Mesothelial cell of epicardium (in vitro differentiated cells): Measurements from ENCODE around the gene SLC22A23. TPM values are rescaled to one million over a fixed set of nuclear protein-coding genes. Genes with fewer than 3 reads are reported as not detected.

Source experiments
- DNase-seq, 2 experiments: peaks; one replicate each; pipeline ENCODE4 v3.0.0; 2021; ENCODE audit warnings: low spot score in 2 of 2; ENCODE audit not compliant: unreplicated experiment in 2 of 2
- H3K27ac Mint-ChIP-seq: 2 replicates; pipeline ENCODE4 v1.8.0; 2021; ENCODE audit warnings: mixed read lengths
- H3K27me3 Mint-ChIP-seq: 2 replicates; pipeline ENCODE4 v1.8.0; 2021; ENCODE audit warnings: low read depth, mixed read lengths
- H3K36me3 Mint-ChIP-seq: 2 replicates; pipeline ENCODE4 v1.8.0; 2021; ENCODE audit warnings: mixed read lengths
- H3K4me1 Mint-ChIP-seq: 2 replicates; pipeline ENCODE4 v1.8.0; 2021; ENCODE audit warnings: mixed read lengths
- H3K4me3 Mint-ChIP-seq: 2 replicates; pipeline ENCODE4 v1.8.0; 2021; ENCODE audit warnings: mild to moderate bottlenecking, moderate library complexity, mixed read lengths
- H3K9me3 Mint-ChIP-seq: 2 replicates; pipeline ENCODE4 v1.8.0; 2021; ENCODE audit warnings: mixed read lengths
- total RNA-seq: library from RNA; stranded (reverse); gene quantifications from 3 replicates; pipeline ENCODE4 v1.2.1, GENCODE V29; 2021
- TF ChIP-seq, protein P1 (sequence below): fragments of 200-600 bp; sonication (generic); IDR thresholded peaks from one replicate; pipeline ENCODE4 v1.5.0; 2021; ENCODE audit warnings: antibody characterized with exemption; ENCODE audit not compliant: unreplicated experiment

The SLC22A23 gene
- total RNA-seq, 1 donor from 2014 or later = 25.0 TPM

DNA sequence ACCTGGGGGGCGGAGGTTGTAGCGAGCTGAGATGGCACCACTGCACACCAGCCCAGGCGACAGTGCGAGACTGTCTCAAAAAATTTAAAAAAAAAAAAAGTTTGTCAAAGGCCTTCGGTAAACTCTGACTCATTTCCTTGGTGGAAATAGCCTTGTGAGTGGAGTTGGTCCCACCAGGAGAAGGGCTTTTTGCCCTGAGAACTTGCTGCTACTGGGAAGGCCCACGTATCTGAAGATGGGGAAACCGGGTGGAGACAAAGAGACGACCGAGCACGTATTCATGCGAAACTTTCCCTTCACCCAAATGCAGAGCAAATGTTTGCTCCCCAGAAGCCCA, 51.7 kb downstream of the SLC22A23 start:
- Mint-ChIP-seq H3K27ac (no peak overlapping the region), H3K4me3 (no peak overlapping the region), H3K36me3 (peaks cover 2% of the 10 kb centered on the region), H3K9me3 (no peaks in the 10 kb centered on the region), H3K4me1 (peaks cover 28% of the 10 kb centered on the region), H3K27me3 (no peaks in the 10 kb centered on the region)
- TF ChIP-seq, protein P1, sequence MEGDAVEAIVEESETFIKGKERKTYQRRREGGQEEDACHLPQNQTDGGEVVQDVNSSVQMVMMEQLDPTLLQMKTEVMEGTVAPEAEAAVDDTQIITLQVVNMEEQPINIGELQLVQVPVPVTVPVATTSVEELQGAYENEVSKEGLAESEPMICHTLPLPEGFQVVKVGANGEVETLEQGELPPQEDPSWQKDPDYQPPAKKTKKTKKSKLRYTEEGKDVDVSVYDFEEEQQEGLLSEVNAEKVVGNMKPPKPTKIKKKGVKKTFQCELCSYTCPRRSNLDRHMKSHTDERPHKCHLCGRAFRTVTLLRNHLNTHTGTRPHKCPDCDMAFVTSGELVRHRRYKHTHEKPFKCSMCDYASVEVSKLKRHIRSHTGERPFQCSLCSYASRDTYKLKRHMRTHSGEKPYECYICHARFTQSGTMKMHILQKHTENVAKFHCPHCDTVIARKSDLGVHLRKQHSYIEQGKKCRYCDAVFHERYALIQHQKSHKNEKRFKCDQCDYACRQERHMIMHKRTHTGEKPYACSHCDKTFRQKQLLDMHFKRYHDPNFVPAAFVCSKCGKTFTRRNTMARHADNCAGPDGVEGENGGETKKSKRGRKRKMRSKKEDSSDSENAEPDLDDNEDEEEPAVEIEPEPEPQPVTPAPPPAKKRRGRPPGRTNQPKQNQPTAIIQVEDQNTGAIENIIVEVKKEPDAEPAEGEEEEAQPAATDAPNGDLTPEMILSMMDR = no peak
- DNase-seq = no peak

DNA sequence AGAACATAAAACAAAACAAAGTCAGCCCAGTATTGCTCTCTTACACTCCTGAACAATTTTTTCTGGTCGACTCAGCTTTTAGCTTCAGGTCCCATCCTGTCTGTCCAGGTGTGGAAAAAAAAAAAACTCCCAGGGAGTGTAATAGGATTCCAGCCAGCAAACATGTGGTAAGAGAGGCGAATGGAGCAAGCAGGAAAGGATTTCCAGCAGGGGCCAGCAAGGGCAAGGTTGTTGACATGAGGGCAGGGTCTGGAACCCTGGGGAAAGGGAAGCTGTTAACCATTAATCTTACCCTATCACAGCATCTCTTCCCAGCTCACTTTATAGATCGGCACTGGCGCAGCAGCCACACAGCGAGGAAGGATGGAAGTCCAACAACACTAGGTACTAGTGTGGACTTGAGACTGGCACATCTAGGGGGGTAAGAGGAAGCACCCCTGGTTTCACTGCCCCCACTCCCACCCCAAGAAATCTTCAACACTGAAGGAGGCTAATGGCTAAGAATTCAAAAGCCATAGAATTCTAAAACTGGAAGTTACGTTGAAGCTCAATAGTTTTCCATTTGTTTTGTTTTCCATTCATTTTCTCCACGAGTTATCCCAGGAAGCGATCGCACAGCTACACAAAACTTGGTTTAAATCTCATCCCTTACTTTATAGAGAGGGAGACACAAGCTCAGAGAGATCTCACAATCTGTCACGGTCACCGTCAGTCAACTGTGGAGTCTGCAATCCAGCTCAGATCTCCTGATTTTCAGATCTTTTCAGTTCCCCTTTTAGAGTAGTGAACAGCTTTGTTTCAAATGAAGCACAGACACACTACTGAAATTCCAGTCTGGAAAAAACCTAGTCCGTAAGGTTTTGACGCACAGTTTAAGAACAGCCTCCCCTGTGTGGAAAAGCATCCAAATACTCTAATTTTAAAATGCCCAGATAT, 53.3 kb downstream of the SLC22A23 start:
- DNase-seq = no peak
- Mint-ChIP-seq H3K27ac (peak overlapping the region; percentile 40), H3K4me3 (no peak overlapping the region), H3K9me3 (no peaks in the 10 kb centered on the region), H3K4me1 (peaks cover 18% of the 10 kb centered on the region), H3K27me3 (no peaks in the 10 kb centered on the region), H3K36me3 (peaks cover 2% of the 10 kb centered on the region)
- TF ChIP-seq, protein P1 = no peak

DNA sequence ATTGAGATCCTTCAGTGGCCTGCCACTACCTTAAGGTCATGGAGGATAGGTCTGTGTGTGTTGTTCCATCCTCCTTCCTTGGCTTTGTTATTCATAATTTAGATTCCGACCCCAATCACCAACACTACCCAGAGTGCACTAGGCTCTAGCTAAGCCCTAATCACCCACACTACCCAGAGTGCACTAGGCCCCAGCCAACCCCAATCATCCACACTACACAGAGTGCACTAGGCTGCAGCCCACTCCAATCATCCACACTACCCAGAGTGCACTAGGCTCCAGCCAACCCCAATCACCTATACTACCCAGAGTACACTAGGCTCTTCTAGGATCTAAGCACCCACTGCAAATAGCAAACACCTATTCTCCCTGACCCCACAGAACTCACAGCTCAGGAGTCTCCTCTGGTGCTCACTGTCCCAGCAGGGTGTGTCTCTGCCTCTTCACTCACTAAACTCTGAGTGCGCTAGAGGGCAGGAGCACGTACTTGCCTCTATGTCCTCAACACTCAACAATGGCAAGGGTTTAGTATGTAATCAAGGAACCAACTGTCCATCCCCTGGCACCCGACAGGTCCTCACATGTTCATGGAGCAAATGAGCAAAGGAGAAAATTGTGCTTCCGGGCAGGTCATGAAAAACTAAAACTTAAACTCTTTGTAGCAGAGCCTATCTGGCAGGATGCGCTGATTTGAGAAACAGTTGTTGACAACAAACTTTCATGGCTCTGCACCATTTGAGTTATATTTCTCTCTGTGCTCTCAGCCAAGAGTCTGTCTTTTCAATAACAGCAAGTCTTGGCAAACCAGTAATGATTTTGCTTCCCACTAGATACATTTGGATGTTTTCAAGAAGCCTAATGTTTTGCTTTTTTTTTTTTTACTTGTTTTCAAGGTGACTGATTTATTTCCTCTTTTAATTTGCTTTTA, 54.3 kb downstream of the SLC22A23 start:
- Mint-ChIP-seq H3K27ac (peak overlapping the region; percentile 18), H3K9me3 (no peaks in the 10 kb centered on the region), H3K27me3 (no peaks in the 10 kb centered on the region), H3K4me1 (peaks cover 22% of the 10 kb centered on the region), H3K36me3 (peaks cover under 1% of the 10 kb centered on the region), H3K4me3 (no peak overlapping the region)
- TF ChIP-seq, protein P1 = no peak
- DNase-seq = no peak

DNA sequence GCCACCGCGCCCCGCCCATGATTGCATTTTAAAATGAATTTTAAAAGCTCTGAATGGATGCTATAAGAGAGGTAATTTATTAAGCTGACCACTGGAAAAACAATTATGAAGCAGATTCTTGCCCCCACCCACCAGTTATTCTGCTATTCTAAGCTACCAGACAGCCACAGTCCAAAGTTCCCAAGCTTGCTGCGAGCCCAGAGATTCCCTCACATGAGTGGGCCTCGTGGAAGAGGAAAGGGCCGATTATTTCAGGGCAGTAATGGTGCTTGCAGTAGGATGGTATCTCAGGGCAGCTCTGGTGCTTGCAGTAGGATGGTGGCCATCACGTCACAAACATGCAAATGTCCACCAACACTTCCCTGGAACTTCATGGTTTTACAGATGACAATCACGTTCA, 56.7 kb downstream of the SLC22A23 start:
- Mint-ChIP-seq H3K27me3 (no peaks in the 10 kb centered on the region), H3K9me3 (no peaks in the 10 kb centered on the region), H3K4me3 (no peak overlapping the region), H3K36me3 (no peaks in the 10 kb centered on the region), H3K4me1 (peaks cover 22% of the 10 kb centered on the region), H3K27ac (no peak overlapping the region)
- DNase-seq = no peak
- TF ChIP-seq, protein P1 = no peak

DNA sequence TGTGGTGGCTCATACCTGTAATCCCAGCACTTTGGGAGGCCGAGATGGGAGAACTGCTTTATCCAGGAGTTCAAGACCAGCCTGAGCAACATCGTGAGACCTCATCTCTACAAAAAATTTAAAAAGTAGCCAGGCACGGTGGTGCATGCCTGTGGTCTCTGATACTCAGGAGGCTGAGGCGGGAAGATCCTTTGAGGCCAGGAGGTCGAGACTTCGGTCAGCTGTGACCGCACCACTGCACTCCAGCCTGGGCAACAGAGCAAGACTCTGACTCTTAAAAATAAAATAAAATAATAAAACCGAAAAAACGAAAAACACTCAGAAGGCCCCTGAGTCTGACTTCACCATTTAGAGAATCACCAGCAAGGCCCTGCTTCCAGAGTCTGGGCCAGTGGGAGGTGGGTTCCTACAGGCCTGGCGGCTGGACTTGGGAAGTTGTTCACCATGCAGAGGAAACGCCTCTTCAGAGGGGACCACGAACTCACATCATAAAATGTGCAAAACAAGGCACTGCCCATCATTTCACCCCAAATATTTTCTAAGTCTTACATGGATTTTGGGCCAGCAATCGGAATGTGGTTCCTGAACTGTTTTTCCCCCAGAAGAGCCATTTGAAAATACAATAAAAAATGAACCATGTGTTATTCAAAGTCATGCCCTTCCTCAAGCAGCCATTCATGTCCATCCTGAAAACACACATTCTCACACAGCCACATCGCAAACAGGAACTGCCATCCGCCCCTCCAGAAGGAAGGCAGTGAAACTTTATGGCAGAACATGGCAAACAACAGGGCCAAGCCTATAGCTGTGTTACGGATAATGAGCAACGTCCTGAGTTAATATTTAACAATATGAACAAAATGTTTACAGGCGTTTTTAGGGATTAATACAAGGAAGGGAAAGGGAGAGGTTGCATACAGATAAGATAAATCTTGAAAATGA, 57.8 kb downstream of the SLC22A23 start:
- Mint-ChIP-seq H3K36me3 (no peaks in the 10 kb centered on the region), H3K4me3 (no peak overlapping the region), H3K9me3 (no peaks in the 10 kb centered on the region), H3K27me3 (no peaks in the 10 kb centered on the region), H3K27ac (no peak overlapping the region), H3K4me1 (peaks cover 20% of the 10 kb centered on the region)
- no peak for DNase-seq
- TF ChIP-seq, protein P1 = no peak
